ENCODE measurements around the gene SHANK1.
"Not testable (repeated sequence)": the region's sequence is repeated elsewhere in the genome, so short reads cannot be mapped to it uniquely, and the experiment has no call there.

DNA sequence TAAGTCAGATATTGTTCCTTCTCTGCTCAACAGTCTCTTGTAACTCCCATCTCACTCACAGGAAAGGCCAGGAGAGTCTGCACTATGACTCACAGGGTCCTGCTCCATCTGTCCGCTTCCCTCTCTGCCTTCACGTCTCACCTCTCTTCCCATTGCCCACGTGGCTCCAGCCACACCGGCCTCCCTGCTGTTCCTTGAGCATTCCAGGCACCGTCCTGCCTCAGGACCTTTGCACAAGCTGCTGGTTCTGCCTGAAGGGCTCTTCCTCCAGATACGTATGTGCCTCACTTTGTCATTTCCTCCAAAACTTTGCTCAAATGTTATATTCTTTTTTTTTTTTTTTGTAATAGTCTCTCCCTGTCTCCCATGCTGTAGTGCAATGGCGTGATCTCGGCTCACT, 36.6 kb upstream of the SHANK1 start:
- TF ChIP-seq, protein P1, sequence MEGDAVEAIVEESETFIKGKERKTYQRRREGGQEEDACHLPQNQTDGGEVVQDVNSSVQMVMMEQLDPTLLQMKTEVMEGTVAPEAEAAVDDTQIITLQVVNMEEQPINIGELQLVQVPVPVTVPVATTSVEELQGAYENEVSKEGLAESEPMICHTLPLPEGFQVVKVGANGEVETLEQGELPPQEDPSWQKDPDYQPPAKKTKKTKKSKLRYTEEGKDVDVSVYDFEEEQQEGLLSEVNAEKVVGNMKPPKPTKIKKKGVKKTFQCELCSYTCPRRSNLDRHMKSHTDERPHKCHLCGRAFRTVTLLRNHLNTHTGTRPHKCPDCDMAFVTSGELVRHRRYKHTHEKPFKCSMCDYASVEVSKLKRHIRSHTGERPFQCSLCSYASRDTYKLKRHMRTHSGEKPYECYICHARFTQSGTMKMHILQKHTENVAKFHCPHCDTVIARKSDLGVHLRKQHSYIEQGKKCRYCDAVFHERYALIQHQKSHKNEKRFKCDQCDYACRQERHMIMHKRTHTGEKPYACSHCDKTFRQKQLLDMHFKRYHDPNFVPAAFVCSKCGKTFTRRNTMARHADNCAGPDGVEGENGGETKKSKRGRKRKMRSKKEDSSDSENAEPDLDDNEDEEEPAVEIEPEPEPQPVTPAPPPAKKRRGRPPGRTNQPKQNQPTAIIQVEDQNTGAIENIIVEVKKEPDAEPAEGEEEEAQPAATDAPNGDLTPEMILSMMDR (conservative IDR thresholded peaks at IDR 0.05; ENCODE audit: low read length): not testable (repeated sequence)
- TF ChIP-seq EZH2phosphoT487 (IDR thresholded peaks at IDR 0.05; ENCODE audit: borderline replicate concordance): not testable (repeated sequence)
